ENCODE measurements around the gene CCDC97. TPM values are rescaled to one million over a fixed set of nuclear protein-coding genes. Genes with fewer than 3 reads are reported as not detected.
A peak's percentile ranks its signal among the peaks of the same experiment; 100 is the strongest.

The CCDC97 gene
- total RNA-seq, 2 donors from 2014 or later: 10.6 to 11.2 TPM

DNA sequence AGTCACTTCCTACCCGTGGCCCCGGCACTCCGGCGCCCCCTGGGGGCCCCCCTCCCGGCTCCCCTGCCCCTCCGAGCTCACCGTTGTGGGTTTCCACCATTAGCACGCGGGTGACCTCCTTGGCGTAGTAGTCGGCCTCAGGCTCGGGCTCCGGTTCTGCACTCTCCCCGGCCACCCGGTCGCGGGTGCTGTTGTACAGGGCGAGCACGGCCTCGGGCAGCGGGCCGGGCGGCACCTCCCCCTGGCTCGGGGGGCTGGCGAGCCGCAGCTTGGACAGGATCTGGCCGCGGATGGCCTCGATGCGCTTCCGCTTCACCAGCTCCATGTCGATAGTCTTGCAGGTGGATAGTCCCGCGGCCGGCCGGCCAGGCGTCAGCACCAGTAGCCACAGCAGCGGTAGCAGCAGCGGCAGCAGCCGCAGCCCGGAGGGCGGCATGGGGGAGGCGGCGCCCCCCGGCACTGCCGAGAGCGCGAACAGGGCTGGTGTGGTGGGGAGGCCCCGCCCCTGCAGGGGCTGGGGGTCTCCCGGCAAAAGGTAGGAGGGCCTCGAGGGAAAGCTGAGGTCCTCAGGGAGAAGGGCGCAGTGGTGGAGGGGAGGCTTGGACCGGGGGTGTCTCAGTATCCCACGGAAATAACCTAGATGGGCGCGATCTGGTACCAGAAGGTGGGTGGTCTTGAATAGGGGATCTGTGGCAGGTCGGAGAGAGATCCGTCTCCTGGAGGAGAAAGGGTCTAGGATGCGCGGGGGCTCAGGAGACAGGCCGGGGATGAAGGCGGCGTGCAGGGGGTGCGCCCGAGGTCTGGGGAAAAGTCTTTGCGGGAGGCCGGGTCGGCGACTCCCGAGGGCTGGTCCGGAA lies 42.9 kb downstream of the CCDC97 start:
- TF ChIP-seq POLR2A (IDR thresholded peaks at IDR 0.05): no peak
- TF ChIP-seq, protein P1, sequence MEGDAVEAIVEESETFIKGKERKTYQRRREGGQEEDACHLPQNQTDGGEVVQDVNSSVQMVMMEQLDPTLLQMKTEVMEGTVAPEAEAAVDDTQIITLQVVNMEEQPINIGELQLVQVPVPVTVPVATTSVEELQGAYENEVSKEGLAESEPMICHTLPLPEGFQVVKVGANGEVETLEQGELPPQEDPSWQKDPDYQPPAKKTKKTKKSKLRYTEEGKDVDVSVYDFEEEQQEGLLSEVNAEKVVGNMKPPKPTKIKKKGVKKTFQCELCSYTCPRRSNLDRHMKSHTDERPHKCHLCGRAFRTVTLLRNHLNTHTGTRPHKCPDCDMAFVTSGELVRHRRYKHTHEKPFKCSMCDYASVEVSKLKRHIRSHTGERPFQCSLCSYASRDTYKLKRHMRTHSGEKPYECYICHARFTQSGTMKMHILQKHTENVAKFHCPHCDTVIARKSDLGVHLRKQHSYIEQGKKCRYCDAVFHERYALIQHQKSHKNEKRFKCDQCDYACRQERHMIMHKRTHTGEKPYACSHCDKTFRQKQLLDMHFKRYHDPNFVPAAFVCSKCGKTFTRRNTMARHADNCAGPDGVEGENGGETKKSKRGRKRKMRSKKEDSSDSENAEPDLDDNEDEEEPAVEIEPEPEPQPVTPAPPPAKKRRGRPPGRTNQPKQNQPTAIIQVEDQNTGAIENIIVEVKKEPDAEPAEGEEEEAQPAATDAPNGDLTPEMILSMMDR (IDR thresholded peaks at IDR 0.05): peak in 5 of 7 experiments; percentile 19 to 33 (median 27)
- DNase-seq (peak; percentile 53 to 65 (median 58)), ATAC-seq (peak; percentile 18)
- intact Hi-C loops (cut with DNase I): no loop called here
- no peaks in the 10 kb centered on the region for H3K36me3 ChIP-seq (replicated peaks in 1 of 2; ENCODE audit: insufficient read depth in 1 of 2, low read depth in 2 of 2)
- H3K27ac ChIP-seq: peak overlapping the region in 3 of 4 donors; percentile 28 to 79 (median 59)
- peak overlapping the region; percentile 24 to 60 for H3K4me3 ChIP-seq
- H3K9me3 ChIP-seq: no peaks in the 10 kb centered on the region
- WGBS, 2 donors: 0 to 1% methylated on average over 14 to 40 of the region's 71 CpGs
- H3K27me3 ChIP-seq: no peaks in the 10 kb centered on the region
- peaks cover 41% of the 10 kb centered on the region for H3K4me1 ChIP-seq

DNA sequence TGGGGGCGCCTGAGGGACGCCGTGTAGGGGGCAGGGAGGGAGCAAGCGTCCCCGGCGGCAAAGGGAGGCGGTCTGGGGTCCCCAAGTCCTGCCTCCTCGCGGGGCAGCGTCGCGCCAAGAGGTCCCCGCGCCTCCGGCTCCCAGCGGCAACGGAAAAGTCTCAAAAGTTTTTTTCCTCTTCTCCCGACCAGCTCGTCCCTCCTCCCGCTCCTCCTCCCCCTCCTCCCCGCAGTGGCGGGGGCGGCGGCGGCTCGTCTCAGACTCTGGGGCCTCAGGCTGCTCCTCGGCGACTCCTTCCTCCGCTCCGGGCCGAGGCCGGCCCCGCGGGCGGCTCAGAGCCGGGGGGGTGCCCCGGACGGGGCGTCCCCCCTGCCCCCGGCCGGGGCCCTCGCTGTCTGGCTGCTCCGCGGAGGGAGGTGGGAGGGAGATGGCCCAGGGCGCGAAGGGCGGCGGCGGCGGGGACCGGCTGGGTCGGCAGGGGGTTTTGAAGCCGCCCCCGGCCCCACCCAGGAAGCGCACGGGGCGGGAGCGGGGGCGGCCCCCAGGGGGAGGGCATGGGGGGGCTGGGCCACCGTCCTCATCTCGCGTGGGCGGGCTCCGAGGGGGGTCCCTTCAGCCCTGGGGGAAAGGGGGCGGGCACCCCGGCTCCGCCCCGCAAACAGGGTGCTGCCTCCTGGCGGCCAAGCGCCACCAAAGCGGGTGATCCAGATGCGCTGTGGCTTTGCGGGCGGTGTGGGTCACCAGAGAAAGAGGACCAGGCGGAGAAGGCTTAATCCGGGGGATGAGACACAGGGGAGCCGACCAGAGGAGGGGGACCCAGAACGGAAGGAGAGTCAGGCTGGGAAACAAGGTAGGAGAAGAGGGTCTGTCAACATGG lies 43.7 kb downstream of the CCDC97 start, which contains the start of gene TGFB1:
TGFB1 (minus strand) TSS at position 457 of the 877 bp plus-strand sequence. CDS start 878 bp downstream, outside the sequence.
- peak in 1 of 3 donors; percentile 34 for TF ChIP-seq POLR2A (IDR thresholded peaks at IDR 0.05)
- TF ChIP-seq, protein P1 (IDR thresholded peaks at IDR 0.05): peak; percentile 73 to 90 (median 82)
- ATAC-seq: peak; percentile 75
- H3K9me3 ChIP-seq: no peaks in the 10 kb centered on the region
- H3K27me3 ChIP-seq: no peaks in the 10 kb centered on the region
- peak within 1 kb of the TSS in 3 of 4 donors; percentile 28 to 79 (median 59) for H3K27ac ChIP-seq
- WGBS, 2 donors: 0 to 1% methylated on average over 25 to 31 of the region's 78 CpGs
- peak within 1 kb of the TSS; percentile 24 to 60 for H3K4me3 ChIP-seq
- no peaks in the 10 kb centered on the region for H3K36me3 ChIP-seq (replicated peaks in 1 of 2; ENCODE audit: insufficient read depth in 1 of 2, low read depth in 2 of 2)
- DNase-seq: peak; percentile 75 to 84 (median 80)
- peaks cover 41% of the 10 kb centered on the region for H3K4me1 ChIP-seq
- intact Hi-C loops (cut with DNase I): no loop called here

DNA sequence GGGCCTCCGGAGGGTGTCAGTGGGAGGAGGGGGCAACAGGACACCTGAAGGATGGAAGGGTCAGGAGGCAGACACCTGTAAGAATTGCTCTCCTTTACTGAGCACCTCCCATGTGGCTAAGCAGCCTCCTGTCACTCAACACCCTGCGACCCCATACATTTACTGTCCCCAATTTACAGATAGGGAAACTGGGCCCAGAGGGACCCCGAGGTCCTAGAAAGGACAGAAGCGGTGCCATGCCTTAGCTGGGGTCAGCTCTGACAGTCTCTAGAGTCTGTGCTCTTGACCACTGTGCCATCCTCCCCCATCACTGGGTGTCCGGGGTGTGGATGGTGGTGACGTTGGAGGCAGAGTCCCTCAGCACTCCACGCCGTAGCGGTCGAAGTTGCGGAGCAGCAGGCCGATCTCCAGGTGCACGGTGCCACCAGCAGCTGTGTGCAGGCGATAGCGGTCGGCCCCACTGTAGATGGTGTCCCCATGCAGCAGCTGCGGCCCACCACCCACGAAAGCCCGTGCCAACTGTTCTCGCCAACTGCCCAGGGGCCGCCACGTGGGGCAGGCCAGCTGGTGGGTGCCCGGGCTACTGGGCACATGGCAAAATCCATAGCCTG lies 44.5 kb downstream of the CCDC97 start:
- no peak for ATAC-seq
- no peak for TF ChIP-seq POLR2A (IDR thresholded peaks at IDR 0.05)
- Histone ChIP-seq H3K27me3 (no peaks in the 10 kb centered on the region), H3K27ac (no peak overlapping the region), H3K9me3 (no peaks in the 10 kb centered on the region), H3K36me3 (replicated peaks in 1 of 2; ENCODE audit: insufficient read depth in 1 of 2, low read depth in 2 of 2) (no peaks in the 10 kb centered on the region), H3K4me3 (peak overlapping the region in 1 of 2 donors; percentile 24), H3K4me1 (peaks cover 41% of the 10 kb centered on the region)
- 40 to 81% methylated on average over 1 to 23 of the region's 23 CpGs for WGBS, 2 donors
- DNase-seq: no peak
- intact Hi-C loops (cut with DNase I): no loop called here

DNA sequence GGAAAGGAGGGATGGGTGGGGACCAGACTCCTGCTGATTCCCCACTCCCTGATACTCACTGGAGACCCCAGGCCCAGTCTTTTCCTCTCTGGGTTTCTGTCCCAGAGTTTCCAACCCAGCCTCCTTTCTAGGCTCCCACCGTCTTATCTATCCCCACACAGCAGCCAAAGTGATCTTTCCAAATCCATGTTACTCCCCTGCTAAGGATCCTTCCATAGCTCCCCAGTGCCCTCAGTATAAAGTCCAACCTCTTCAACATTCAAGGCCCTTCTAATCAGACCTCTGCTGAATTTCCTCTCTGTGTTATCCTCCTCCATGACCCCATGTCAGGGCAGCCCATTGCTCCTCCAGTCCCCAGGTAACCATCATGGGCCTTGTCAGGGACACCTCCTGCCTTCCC lies 45.1 kb downstream of the CCDC97 start:
- Histone ChIP-seq H3K4me1 (peaks cover 41% of the 10 kb centered on the region), H3K4me3 (no peak overlapping the region), H3K27me3 (no peaks in the 10 kb centered on the region), H3K27ac (no peak overlapping the region), H3K36me3 (replicated peaks in 1 of 2; ENCODE audit: insufficient read depth in 1 of 2, low read depth in 2 of 2) (no peaks in the 10 kb centered on the region), H3K9me3 (no peaks in the 10 kb centered on the region)
- 85 to 94% methylated on average over 1 of the region's 1 CpG for WGBS, 2 donors
- DNase-seq: no peak
- ATAC-seq: no peak
- TF ChIP-seq POLR2A (IDR thresholded peaks at IDR 0.05): no peak
- TF ChIP-seq, protein P1 (IDR thresholded peaks at IDR 0.05): no peak
- intact Hi-C loops (cut with DNase I): no loop called here
